Pulmonary artery endothelial cell (primary cell): Measurements from ENCODE around the gene FAM227A. TPM values are rescaled to one million over a fixed set of nuclear protein-coding genes. Genes with fewer than 3 reads are reported as not detected.
"Not testable (repeated sequence)": the region's sequence is repeated elsewhere in the genome, so short reads cannot be mapped to it uniquely, and the experiment has no call there.

Source experiments
- DNase-seq: peaks from one replicate; pipeline ENCODE4 v3.0.0-alpha.2; 2011; ENCODE audit warnings: low read depth, low spot score
- total RNA-seq: library from RNA; depleted of rRNA; stranded (reverse); fragments of >200 nt; gene quantifications from 2 replicates; pipeline ENCODE4 v1.2.3, GENCODE V29; 2014

The FAM227A gene
- total RNA-seq, 1 donor from 2014 or later = 0.46 TPM

DNA sequence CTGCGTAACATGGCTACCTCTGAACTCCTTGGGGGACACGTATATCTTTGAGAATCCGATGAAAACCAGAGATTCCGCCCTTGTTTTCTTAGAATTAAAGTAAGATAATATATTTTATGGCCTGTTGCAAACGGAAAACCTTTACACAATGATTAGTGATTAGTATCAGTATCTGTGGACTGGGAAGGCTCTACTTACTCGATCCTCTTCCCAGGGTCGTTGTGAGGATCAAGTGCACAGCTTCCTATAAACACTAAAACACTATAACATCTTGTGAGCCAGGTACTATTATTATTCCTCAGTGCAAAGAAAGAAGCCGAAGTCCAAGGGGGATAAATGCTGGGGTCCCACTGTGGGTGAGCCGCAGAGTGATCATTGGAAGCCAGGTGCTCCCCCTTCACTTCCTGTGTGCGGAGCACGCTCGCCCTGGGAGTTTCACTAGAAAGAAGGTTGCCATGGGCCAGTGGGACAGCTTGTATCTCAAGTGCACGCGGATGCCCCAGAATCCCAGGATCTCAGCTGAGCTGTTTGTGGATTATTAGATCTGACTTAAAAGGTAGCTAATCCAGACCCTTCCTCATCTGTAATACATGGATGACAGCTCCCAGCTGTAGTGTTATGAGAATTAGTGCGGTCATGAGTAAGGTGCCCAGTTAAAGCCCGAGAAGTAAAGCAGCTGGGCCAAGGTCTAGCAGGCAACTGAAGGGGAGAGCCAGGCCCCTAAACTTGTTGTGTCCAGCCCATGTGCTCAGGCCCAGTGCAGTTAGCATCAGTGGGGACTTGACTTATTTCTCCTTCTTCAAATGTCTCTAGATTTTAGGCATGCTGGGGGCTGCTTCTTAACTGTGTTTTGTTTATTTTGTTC lies 1.1 kb upstream of the FAM227A start:
- DNase-seq = no peak

DNA sequence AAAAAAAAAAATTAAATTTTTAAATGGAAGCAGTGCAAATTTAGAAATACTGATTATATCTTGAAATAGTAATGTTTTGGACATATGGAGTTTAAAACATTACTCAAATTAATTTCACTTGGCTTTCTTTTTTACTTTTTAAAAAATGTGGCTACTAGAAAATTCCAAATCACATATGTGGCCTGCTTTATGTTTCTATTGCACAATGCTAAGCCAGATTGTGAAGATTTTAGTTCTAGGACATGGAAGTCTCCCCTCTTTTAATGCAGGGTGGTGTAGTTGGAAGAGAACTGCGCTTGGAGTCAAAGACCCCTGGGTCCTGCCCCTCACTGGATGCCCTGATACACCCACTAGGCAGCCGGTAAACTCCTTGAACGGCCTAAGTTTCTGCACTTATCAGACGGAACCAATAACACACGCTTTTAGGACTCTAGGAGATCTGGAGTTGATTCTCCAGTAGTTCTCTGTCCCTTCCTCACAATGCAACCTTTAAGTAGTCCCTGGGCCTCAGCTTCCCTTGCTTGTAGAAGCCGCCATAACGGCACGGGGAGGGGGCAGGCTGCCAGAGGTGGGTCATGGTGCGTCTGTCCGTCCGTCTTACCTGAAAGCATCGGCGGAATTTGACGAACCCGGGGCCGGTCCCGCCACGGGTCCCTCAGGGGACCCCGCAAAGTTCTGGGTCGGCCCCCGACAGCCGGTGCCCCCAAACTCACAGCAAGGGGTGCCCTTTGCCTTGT lies 505 bp downstream of the FAM227A start:
- DNase-seq = no peak

DNA sequence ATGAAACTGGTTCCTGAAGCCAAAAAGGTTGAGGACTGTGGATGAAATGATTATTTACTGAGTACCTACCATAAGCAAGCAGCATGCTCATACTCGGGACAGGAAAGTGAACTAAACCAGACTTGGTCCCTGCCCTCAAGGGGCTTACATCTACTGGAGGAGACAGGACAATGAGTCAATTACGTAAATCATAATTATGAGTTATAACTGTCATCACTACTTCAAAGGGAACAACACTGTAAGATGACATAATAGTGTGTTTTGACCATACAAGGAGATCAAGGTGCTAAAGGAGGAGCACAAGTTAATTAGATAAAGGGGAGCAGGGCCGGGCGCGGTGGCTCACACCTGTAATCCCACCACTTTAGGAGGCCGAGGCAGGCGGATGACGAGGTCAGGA lies 2.5 kb downstream of the FAM227A start:
- no peak for DNase-seq

DNA sequence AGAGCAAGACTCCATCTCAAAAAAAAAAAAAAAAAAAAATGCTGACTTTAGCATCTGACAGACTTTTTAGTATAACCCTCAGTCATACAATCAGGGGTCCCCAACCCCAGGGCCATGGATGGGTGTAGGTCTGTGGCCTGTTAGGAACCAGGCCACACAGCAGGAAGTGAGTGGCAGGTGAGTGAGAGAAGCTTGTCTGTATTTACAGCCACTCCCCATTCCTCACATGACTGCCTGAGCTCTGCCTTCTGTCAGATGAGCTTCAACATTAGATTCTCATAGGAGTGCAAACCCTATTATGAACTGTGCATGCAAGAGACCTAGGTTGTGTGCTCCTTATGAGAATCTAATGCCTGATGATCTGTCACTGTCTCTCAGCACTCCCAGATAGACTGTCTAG lies 3.3 kb downstream of the FAM227A start:
- no peak for DNase-seq

DNA sequence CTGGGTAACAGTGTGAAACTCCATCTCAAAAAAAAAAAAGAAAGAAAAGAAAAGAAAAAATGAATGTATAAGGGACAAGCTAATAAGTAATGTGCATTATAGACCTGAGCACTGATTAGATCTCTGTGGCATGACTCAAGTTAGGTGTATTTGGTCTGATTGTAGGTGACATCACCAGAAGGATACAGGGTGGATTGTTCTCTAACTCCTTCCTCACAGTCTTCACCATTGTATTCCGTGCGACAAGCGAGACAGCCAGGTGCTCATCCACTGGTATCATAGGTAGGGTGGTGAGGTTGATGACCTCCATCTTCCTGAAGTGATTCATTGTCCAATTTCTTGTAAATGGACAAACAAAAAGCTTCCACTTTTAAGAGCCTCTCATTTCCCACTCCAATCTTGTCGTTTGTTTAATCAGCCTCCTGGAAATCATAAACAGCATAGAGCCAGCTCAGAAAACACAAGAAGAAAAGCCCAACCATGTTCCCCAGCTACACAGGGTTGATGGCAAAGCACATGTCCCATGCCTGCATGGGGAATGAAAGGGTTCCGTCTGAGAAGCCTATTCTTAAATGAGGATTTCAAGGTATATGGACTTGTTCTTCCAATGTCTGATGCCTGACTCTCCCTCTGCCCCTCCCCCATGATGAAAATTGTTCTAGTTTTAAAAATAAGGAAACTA lies 6.2 kb downstream of the FAM227A start:
- DNase-seq = no peak

DNA sequence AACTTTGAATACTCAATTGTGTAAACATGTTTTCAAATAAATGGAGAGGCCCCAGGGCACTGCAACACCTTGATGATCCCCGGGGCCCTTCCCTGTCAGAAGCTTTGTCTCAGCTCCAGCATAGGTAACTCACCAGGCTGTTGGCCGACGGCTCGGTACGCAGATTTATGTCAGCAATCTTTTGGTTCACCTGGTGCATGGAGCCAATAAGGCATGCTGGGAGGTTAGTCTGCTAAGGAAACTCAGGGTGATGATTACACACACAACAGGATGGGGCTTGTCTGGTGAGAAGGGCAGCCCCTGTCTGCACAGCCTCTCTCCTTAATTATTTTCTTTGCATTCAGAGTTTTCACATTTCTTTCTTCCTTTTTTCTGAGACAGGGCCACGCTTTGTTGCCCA lies 10.8 kb downstream of the FAM227A start:
- no peak for DNase-seq

DNA sequence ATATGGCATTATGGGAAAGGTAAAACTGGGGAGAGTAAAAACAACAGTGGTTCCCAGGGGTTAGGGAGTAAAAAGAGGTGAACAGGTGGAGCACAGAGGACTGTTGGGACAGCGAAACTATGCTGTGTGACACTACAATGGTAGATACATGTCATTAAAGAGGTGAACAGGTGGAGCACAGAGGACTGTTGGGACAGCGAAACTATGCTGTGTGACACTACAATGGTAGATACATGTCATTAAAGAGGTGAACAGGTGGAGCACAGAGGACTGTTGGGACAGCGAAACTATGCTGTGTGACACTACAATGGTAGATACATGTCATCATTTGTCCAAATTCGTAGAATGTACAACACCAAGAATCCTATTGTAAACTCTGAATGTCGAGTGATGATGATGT lies 11.9 kb downstream of the FAM227A start:
- DNase-seq = not testable (repeated sequence)

DNA sequence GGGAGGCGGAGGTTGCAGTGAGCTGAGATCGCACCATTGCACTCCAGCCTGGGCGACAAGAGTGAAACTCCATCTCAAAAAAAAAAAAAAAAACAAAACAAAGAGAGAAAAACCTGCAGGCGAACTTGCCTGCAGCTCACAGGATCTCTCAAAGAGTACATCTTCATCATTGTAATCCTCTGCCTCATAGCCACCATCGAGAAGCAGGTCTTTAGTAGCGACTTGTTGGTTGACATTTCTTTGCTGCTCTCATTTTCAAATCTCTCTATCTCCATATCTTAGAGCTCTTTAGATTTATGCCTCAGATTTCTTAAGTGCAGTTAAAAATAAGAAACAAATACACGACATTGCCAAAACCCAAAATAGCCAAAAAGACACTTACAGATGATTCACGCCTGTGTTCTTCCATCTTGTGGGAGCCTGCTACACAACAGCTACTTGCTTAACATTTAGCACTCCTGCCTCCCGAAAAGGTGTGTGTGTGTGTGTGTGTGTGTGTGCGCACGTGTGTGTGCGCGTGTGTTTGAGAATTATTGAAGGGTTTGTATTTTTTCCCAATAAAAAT lies 14.6 kb downstream of the FAM227A start:
- DNase-seq = no peak

DNA sequence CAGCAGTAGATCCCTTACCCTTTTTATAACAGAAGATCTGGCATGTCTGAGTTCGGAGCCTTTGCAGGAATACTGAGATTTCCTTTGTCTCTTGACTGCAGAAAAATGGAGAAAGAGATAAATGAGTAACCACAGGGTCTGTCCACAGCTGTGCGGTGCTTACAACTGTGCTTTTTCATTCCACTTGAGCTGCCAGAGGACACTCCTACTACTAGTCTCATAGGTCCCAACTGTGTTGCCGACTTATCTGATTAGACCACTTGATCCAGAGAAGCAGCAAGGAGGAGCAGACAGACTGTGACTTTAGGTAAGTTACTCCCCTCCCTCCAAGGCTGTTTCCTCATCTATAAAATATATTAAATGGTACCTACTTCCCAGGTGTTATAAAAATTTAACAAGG lies 17.5 kb downstream of the FAM227A start:
- DNase-seq = no peak

DNA sequence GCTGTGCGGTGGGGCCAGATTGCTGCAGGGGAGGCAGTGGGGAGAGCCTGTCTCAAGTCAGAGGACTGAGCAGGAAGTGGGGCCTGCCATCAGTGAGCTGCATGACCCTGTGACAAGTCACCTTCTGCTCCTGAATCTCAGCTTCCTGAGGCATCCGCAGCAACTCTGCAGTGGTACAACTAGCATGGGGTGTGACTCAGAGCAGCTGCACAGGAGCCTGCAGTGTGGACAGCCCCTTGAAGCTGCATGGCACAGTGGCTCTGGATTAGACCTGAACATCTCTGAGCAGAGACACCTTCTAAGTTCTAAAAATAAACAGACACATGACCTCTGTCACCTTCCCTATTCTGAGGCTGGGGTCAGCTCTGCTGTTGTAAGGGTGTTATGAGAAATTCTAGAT lies 18.0 kb downstream of the FAM227A start:
- no peak for DNase-seq

DNA sequence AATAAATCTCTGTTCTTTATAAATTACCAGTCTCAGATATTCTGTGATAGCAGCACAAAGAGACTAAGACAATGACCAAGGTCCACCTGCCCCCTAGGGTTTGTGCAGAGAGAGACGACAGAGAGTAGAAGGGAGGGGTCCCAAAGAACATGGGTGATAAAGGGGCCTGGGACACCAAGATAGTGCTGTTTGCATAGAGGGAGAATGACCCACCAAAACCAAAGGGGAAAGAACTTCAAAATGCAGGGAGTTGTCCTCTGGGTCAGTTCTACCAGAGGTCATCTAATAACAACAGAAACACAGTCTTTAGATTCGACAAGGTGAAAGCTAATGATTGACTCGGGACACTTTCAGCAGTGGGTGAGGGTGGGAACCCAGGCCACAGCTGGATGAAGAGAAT lies 23.7 kb downstream of the FAM227A start:
- no peak for DNase-seq

DNA sequence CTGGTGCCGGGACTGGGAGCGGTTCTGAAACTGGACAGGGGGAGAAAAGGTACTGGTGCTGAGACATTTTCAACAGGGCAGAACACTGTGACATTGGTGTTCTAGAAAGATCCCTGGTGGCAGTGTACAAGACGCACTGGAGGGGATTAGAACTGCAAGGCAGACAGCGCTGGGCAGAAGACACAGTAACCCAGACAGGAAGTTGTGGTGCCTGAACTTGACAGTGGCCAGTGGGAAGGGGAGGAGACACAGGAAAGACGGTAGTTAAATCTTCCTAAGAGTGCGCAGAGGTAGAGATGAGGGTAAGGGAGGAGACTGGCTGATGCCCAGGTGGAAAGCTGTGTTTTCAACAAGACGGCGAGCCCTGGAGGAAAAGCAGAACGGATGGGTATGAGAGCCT lies 24.5 kb downstream of the FAM227A start:
- no peak for DNase-seq

DNA sequence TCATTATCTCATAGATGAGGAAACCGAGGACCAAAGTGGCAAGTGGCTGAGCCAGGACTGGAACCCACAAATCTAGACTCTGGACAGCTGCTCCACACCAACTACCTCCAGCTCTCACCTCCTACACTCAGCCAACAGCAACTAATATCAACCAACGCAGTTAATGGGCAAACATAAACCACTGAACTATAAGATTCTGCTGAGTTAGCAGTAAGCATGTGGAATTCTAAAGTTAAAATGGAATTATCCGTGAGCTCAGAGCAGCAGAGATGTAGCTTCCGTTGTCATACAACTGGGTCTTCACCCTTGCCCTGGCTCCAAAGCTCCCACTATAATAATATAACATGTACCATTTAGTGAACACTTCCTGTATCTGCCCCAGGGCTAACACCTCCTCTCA lies 27.1 kb downstream of the FAM227A start:
- no peak for DNase-seq

DNA sequence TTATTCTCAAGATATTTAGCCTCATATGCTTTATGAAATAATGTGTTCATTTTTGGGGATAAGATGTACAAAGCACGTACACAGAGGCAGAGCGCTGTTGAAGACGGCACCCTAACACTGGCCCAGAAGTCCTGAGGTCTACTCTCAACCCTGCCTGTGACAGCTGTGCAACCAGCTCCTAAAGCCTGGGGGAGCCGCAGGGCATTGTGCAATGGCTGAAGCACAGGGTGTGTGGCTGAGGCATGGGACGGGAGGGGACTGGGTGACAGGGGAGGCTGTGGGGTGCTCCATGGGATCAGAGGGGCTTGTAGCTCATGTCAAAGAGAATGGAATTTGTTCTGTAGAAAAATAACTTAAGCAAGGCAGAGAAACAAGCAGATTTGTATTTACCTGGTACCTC lies 27.7 kb downstream of the FAM227A start:
- DNase-seq = no peak

DNA sequence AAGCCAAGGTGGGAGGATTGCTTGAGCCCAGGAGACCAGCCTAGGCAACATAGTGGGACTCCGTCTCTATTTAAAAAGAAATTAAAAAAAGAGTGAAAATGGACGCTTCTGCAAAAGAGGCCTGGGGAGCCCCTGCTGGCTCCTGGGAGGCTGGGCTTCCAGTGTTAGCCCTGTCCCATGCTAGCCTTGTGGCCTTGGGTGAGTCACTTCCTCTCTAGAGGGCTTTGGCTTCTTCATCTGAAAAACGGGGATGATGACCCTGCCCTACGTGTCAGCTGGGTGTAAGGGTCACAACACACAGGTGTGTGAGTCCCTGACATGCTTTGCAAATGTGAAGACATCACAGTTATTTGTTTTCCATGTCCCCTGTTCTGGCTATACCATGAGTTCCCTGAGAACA lies 32.8 kb downstream of the FAM227A start:
- DNase-seq = no peak

DNA sequence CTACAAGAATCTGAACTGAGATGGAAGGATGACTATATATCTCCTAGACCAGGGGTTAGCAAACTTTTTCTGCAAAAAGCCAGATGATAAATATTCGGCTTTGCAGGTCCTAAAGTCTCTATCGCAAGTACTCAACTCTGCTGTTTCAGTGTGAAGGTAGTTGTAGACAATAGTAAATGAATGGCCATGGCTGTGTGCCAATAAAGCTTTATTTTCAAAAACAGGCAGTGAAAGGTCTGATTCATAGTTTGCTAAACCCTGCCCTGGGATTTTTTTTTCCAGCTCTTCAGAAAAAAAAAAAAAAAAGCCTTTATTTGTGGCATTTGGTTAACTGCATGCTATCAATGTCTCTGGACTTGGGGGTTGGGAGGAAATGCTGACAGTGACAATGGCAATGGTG lies 37.5 kb downstream of the FAM227A start:
- no peak for DNase-seq

DNA sequence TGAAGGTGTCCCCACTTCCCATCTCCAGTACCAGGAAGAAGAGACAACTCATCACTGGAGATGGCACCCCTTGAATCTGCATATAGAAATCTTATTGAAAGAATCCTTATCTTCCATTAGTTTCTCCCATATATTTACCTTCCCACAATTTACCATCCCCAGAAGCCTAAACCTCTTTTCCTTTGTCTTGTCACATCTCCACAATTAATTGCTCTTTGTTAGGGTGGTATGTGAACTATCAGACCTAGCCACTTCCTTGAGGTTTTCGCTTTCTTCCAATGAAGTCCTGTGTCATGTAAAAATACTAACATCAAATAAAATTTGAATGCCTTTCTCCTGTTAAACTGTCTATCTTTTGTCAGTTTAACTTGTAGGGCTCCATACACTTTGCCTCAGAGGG lies 37.9 kb downstream of the FAM227A start:
- no peak for DNase-seq

DNA sequence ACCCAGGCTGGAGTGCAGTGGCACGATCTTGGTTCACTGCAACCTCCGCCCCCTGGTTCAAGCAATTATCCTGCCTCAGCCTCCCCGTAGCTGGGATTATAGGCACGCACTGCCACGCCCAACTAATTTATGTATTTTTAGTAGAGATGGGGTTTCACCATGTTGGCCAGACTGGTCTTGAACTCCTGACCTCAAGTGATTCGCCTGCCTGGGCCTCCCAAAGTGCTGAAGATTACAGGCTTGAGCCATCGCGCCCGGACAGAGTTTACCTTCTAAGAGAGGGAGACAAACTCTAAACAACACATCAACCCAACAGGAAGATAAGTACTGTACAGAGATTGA lies 41.2 kb downstream of the FAM227A start:
- not testable (repeated sequence) for DNase-seq

DNA sequence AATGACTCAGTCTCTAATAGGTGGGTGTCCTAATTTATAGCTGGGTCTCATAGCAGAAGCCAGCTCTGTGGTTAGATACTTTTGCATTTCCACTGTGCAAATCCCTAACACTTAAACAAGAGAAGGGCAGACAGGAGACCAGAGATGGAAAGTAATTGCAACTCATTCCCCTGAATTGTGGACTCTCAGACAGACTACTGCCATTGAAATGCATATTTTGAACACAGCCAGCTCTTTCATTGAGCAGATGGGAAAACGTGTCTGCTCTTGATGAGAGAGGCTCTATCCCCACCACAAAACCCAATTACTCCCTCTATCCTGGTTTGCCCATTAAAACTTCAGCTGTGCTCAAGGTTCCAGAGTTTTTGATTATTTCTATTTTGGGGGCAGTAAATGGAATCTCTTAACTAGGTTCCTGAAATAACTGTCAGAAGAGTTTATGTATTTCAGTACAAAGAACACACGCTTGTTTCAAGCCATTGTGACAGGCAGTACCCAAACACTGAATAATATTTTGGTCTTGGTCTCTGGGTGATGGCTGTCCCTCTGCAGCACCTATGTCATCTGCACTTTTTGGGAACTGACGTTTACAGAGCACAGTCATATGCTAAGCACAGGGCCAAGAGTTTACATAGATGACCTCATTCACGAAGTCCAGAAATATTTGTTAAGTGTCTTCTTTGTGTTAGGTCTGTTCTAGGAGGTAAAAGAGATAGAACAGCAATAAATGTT lies 41.7 kb downstream of the FAM227A start:
- no peak for DNase-seq

DNA sequence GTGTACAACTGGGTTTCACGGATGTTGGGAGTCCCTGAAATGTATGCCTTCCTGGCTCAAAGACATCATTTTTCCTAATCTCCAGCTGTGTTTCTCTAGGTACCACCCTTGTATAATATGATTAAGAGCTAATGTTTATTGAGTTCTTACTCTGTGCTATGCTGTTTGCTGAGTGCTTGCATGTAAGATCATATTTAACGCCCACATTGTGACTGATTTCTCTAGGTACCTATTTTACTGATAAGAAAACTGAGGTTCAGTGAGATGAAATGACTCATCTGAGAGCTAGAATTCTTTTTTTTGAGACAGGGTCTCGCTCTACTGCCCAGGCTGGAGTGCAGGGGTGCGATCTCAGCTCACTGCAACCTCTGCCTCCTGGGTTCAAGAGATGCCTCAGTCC lies 42.6 kb downstream of the FAM227A start:
- DNase-seq = no peak

DNA sequence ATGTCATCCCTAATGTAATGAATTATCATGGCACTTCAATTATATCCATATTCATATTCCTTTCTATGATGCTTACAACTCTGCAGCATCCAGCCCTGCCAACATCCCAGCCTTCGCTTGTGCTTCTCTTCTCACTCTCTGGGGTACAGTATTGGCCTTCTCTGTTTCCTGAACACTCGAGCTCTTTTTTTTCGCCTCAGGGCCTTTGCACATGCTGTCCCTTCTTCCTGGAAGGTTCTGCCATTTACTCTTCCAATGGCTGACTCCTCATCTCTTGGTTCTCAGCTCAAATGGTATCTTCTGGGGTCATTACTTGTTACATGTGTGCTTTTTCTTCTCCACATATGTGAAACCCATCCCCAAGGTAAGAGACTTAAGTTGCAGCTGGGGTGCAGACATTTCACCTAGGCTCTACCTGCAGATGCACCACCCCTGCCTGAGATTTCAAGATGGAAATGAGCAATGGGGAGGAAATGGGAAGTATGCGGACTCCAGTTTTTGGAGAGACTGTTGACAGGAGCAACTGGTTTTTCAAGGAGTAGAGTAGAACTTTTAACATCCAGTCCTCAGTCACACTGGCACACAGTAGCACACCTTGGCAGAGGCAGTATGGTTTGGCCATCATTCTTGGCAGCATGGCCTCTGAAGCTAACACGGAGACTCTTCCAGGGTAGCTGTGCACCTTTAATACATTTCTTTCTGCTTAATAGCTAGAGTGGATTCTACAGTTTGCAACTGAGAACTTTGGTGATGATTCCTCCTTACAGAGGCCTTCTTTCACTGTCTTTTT lies 43.8 kb downstream of the FAM227A start:
- DNase-seq = no peak
